ENCODE data around the gene SLC27A3. TPM values are rescaled to one million over a fixed set of nuclear protein-coding genes. Genes with fewer than 3 reads are reported as not detected.
A peak's percentile ranks its signal among the peaks of the same experiment; 100 is the strongest.

SLC27A3 gene, protein sequence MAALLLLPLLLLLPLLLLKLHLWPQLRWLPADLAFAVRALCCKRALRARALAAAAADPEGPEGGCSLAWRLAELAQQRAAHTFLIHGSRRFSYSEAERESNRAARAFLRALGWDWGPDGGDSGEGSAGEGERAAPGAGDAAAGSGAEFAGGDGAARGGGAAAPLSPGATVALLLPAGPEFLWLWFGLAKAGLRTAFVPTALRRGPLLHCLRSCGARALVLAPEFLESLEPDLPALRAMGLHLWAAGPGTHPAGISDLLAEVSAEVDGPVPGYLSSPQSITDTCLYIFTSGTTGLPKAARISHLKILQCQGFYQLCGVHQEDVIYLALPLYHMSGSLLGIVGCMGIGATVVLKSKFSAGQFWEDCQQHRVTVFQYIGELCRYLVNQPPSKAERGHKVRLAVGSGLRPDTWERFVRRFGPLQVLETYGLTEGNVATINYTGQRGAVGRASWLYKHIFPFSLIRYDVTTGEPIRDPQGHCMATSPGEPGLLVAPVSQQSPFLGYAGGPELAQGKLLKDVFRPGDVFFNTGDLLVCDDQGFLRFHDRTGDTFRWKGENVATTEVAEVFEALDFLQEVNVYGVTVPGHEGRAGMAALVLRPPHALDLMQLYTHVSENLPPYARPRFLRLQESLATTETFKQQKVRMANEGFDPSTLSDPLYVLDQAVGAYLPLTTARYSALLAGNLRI
- polyA plus RNA-seq (ENCODE audit: insufficient read depth in 1 of 5, insufficient read length in 5 of 5, low replicate concordance in 1 of 5): 10 to 100 TPM; 33.3 to 47.9 (median 41.6) TPM
- long read RNA-seq, donor 1, full-length matches to known transcripts: 12 of 12 reads
- long read RNA-seq, donor 1, partial matches to known transcripts: 0 of 12 reads
- long read RNA-seq, donor 1, other reads (novel, unspliced or antisense): 0 of 12 reads
- long read RNA-seq, donor 2, full-length matches to known transcripts: 7 of 7 reads
- long read RNA-seq, donor 2, partial matches to known transcripts: 0 of 7 reads
- long read RNA-seq, donor 2, other reads (novel, unspliced or antisense): 0 of 7 reads
- long read RNA-seq, donor 3, partial matches to known transcripts: 0 of 7 reads
- long read RNA-seq, donor 3, other reads (novel, unspliced or antisense): 0 of 7 reads
- long read RNA-seq, donor 4, partial matches to known transcripts: 0 of 4 reads
- long read RNA-seq, donor 4, other reads (novel, unspliced or antisense): 0 of 4 reads
- long read RNA-seq, donor 5, transcript SLC27A3-201 (10 exons, 3,351 nt): major isoform, 7 of 16 reads
- long read RNA-seq, donor 5, partial matches to known transcripts: 5 of 16 reads
- long read RNA-seq, donor 5, other reads (novel, unspliced or antisense): 0 of 16 reads
- long read RNA-seq, donor 6, full-length matches to known transcripts: 9 of 9 reads
- long read RNA-seq, donor 6, partial matches to known transcripts: 0 of 9 reads
- long read RNA-seq, donor 6, other reads (novel, unspliced or antisense): 0 of 9 reads
- long read RNA-seq, donor 7, full-length matches to known transcripts: 5 of 5 reads
- long read RNA-seq, donor 7, partial matches to known transcripts: 0 of 5 reads
- long read RNA-seq, donor 7, other reads (novel, unspliced or antisense): 0 of 5 reads
- long read RNA-seq, donor 8, partial matches to known transcripts: 0 of 2 reads
- long read RNA-seq, donor 8, other reads (novel, unspliced or antisense): 0 of 2 reads

DNA sequence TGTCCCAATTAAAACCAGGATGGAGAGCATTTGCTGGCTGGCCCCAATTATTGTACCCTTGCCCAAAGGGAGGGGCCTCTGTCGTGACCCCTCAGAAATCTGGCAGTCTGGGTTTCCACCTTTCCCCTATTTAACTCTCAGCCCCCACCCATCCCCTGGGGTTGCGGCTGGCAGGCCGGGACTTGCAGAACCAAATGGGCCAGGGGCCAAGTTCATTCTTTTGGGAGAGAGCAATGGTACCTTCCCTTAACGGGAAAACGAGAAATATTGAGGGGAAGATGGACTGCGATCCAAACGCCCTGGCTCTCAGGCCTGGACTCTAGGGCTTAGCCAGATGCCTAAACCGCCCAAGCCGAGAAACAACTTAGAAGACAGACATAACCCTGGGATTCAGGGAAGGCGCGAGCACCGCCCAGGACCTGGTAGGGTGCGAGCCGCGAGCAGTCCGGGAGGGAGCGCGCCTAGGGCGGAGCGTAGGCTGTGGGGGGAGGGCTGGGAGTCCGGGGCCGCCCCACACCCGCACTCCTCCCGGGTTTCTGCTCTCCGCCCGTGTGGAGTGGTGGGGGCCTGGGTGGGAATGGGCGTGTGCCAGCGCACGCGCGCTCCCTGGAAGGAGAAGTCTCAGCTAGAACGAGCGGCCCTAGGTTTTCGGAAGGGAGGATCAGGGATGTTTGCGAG is at the start of gene SLC27A3:
SLC27A3 (plus strand) TSS at position 628 of the 678 bp plus-strand sequence. CDS start 91 bp downstream, outside the sequence.
- DNase-seq: peak; percentile 80 to 81

DNA sequence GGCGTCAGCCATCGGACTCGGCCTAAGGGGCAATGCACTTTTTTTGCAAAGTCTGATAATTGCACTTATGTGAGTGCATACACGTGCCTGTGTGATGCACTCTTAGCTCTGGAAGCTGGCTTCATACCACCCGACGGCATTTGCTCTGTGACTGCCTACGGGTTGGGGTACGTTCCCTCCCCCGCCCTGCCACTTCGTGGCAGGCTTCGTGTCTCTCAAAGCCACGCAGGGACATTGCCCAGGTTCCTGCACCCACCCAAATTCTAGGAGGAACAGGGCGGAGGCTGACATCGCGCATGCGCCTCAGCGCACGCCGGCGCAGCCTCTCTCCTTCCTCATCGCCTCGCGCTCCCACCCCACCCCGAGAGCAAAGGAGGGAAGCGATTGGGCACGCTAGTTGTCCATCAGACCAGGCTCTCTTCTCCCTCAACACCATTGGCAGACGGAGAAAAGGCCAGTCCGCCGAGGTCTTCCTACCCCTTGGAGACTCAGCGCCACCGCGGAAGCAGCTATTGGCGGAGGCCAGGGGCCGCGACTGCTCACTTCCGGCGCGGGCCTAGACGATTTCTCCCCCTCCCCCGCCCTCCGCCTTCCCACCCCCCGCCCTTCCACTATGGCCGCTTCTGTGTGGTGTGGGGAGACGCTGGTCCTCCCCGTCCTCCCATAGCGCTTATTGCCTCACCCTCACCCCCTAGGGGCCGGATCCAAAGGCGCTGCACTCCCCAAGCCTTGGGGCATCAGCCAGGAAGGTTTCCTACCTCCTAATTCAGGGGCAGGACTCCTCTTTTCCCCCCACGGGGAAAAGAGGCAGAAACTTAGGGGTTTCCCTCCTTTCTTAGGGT is 47.5 kb upstream of the SLC27A3 start, which contains the start of gene INTS3:
INTS3 (plus strand) TSS at position 588 of the 842 bp plus-strand sequence. CDS start 585 bp downstream, outside the sequence.
- DNase-seq: peak; percentile 99 to 100

DNA sequence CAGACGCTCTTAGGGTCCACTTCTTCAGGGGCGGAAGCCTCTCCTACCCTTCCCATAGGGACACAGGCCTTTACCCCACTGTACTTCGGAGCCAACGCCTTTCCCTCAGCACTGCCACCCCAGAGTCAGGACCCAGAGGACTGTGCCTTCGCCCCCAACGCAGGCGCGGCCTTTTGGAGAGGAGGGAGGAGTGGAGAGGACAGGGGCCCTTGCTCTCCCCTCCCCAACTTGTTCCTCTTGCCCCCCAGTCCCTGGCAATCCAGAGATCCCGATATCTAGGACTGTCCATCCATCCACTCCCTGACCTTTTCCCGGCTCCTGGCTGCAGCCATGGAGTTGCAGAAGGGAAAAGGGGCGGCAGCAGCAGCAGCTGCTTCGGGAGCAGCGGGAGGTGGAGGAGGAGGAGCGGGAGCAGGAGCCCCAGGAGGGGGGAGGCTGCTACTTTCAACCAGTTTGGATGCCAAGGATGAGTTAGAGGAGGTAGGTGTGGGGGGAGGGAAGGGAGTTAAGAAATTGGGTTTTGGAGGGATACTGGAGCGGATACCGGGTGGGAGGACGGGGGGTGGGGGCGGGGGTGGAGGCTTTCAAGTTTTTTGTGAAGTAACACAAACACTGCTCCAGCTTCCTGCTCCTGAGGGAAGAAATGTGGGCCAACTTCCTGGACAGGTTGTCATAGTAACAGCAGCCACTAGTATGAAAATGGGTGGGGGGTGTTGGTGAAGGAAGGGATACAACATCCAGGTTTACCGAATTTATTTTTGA is 46.7 kb upstream of the SLC27A3 start:
- DNase-seq: peak; percentile 38 to 47

DNA sequence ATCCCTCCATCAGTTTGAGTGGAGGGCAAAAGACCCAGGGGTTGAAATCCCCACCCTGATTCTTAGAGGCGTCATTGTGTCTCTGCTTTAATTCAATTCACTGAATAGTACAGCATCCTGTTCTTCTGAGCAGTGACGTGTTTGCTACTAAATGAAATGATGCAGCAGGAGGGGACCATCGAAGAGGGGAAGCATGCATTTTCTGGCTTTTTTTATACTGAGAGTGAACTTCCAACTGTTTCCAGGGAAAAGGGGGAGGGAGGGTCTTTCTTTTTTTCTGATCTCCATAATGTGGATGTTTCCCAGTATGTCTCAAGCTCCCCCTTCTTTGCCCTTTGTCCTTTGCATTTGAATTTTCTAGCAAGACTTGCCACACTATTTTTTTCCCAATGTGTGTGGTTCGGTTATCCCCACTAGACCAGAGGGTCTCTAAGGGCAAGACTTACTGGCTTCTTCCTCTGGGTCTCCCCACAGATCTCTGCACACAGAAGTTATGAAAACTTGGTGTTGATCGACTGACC is 44.7 kb upstream of the SLC27A3 start:
- no peak for DNase-seq

DNA sequence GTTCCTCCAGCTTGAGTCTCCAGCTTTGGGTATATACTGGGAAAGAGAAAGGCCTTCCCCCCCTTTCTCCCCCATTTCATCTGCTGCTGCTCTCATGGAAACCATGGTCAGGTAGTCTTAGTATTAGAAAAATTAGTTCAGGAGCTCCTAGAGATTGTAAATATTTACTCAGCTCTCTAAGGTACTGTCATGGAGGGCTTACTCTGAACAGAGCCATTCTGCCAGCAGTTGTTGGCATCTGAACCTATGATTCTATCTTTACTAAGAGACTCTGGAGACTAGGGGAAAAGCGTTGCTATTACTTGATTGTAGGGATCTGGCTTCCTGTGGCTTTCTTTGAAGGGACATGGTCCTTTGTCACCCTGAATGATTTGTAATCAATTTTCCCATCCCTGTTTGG is 41.2 kb upstream of the SLC27A3 start:
- no peak for DNase-seq

DNA sequence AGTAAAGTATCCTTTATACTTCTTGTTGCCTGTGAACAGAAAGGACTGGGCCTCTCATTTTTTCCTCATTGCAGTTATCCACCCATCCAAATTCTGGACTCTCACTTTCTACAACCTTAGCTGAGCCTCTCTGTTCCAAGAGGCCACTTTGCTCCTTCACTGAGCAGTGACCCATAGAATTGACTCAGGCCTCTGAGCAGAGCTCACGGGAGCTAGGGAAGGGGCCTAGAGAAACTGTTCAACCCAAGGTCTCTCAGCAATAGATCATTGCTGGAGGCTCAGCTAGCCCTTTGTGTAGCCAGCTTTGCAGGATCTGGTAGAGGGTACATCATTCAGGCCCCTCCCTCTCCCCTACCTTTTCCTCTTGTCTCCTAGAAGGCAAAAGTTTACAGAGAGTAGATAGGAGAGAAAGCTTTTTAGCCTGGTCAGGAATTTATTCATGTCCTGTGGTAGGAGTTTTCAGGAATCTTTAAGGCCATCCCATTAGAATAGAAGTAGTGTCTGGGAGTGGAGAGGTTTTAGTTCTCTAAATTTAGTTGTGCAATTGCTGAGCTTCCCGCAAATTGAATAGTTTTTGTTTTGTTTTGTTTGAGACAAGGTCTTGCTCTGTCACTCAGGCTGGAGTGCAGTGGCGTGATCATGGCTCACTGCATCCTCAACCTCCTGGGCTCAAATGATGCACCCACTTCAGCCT is 40.7 kb upstream of the SLC27A3 start:
- no peak for DNase-seq

DNA sequence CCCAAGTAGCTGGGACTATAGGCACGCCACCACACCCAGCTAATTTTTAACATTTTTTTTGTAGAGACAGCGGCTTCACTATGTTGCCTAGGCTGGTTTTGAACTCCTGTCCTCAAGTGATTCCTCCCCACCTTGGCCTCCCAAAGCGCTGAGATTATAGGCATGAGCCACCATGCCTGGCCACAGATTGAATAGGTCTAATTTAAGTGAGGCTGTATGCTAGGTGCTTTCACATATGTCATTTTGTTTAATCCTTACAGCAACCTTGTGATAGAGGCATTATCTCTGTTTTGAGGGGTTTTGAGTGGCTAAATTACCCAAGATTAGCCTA is 40.2 kb upstream of the SLC27A3 start:
- DNase-seq: no peak

DNA sequence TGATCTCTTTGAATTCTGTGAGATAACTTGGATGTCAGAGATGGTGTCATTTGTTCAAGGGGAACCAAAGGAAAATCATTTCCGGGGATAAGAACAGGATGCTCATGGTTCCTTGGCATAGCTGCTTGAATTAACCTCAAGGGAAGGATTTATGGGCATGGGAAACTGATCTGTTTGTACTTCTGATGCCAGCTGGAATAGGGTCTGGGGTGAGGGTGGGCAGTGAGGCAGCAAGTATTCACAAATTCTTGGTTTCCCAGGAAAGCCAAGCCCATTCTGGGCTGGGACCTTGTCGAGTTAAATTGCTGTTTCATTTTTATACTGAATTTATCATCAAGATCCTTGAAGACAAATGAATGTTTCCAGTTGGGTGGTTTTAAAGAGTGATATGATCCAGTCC is 33.2 kb upstream of the SLC27A3 start:
- DNase-seq: no peak

DNA sequence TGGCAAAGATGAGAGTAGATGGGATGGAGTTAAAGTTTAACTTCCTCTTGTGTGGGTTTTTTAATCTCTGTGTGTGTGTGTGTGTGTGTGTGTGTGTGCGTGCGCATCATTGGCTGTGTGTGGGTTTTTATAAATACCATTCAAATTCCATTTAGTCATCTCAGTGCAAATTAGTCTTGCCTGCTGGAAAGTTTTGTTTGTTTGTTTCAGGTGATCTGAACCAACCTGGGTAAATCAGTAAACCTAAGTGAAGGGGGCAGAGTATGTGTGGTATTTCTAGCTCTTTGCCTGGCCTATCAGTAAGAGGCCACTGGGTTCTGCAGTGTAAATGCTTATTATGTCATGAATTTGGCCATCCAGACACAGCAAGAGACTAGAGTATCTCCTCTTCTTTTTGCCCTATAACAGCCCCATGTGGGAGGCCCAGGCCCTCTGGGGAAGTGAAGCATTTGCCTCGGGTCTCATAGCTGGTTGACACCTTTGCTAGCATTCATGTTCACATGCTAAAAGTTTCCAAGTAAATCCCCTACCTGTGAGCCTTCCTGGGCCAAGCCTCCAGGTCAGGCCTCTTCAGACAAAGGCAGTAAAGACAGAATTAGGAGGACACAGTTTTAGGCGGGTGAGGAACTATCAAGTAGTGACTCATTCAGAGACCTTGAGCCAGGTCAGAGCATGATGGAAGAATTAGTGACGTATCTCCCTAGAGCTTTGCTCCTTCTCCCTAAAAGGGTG is 32.6 kb upstream of the SLC27A3 start:
- DNase-seq: no peak

DNA sequence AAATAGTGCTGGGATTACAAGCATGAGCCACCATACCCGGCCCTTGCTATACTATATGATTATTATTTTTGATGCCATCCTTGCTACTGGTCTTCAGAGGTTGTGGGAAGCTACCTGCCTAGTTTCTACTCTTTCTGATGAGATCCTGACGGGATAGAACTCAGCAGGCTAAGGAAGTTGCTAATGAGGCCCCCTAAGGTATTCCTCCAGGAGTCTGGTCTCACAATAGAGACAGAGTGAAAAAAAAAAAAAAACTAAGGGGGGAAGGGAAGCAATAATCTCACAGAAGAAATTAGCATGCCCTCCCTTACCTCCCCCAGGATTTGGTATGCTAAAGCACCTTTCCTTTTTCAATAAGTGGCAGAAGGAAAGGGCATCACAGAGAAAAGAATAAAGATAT is 29.8 kb upstream of the SLC27A3 start:
- DNase-seq: no peak

DNA sequence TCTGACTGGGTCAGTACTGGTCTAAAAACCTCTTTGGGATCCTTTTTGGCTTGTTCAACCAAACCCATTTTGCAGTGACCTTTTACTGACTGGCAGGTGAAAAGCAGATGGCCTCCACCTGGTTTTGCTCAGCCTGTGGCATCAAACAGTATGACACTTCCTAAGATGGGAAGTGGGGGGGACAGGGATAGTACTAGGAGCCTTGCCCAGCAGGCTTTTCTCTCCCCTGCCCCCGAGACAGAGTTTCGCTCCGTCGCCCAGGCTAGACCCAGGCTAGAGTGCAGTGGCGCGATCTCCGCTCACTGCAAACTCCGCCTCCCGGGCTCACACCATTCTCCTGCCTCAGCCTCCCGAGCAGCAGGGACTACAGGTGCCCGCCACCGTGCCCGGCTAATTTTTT is 29.0 kb upstream of the SLC27A3 start:
- no peak for DNase-seq

DNA sequence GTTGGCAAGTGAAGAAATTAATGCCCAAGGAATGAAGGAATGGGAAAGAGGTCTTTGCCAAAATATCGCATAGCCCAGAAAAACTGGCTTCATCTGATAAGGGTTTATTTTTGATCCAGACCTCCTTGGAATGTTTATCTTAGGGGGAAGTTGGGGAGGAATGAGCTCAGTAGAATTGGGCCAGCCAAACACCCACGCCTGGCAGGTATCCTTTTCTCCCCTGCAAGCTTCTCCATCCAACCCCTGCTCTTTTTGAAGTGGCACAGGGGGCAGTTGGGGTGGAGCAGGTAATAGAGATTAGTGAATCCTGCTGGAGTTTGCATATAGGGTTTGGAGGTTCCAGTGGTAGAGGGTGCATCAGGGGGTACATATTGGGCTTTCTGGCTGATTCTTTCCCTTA is 26.3 kb upstream of the SLC27A3 start:
- no peak for DNase-seq

DNA sequence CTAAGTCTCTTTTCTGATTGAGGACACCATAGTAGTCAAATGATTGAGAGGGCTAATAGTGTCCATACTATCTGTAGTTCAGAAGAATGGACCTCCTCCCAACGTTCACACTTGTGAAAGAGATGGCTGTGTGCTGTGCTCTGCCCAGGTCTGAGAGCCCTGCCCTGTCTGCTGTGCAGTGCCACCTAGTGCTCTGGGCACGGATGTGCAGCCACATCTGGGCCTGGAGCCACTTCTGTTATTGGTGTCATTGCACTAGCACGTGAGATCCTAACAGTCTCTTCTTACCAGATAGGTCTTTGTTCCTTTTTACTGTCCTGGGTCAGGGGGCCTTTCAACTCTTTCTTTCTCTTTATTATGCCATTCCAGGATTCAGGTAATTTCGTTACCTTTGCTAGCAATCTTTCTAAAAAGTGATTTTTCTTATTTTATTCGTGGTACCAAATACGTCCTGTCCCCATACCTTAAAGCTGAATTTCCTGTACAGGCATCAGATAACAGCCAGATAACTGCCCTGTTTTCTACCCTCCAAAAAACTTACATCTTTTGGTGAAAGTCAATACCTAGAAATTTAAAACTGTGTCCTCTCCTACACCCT is 25.7 kb upstream of the SLC27A3 start:
- DNase-seq: peak; percentile 59 to 67

DNA sequence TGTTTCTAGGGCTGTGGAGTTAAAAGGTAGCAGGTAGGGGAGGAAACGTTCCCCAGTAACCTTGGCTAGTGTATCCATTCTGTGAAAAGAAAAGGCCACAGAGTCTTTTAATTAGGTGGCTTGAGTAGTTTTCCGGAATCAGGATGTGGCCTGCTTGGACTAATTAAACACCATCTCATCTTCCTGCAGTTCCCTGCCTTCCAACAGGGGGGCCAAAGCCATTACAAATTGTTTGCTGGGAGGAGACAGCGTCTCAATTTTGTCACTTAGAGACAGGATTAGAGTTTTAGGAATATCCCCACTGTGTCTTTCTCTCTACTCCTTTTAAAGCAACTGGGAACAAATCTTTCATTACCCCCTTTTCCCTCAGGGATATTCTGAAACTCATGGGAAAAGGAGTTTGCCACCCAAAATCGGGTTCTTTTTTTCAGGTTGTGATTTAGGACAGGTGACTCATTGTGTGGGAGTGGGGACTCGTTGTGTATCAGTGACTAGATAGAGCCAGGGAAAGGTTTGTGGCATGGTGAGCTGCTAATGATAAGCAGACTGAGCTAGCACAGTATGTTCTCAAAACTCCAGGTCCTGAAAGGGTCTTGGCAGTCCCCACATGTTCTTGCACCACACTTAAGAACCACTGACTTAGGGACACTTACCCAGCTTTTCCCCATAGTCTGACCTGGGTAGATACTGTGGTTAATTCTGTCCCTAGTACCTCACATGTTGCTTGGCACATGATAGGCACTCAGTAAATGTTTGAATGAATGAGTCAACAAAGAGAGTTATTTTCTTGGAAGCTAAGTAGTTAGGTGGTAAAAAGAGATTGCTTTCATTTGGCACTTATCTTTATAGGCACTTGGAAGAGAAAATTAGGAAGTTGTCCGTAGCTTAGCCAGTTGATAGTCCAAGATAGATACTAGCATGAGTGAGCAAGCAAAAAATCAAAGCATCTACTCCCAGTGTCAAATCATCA is 24.9 kb upstream of the SLC27A3 start:
- no peak for DNase-seq

DNA sequence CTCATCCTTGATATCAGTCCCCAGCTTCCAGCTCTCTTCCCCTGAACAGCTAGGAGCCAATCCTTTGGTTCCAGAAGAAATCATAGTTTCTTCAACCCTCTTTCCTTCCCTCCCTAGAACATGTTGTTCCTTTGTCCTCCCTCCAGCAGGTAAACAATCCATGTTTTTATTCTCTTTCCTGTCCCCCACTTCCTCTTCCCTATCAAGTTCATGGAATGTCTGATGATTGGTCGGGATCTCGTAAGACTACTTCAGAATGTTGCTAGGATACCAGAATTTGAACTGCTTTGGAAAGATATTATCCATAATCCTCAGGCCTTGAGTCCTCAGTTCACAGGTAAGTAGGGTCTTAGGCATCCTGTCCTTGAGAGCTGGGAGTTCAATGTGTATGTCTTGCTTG is 23.1 kb upstream of the SLC27A3 start:
- no peak for DNase-seq

Measured in right lung (tissue), 10 donors.